LNCaP clone FGC (cell line): ENCODE data around the gene MYG1.

Experiments used
- DNase-seq: peaks from one replicate; pipeline ENCODE4 v3.0.0-alpha.2; 2011; ENCODE audit warnings: low read depth
- H3K4me3 ChIP-seq: 2 replicates; pipeline ENCODE4 v1.5.1; 2011; ENCODE audit warnings: mild to moderate bottlenecking, low read depth, low read length, control low read depth
- CTCF ChIP-seq: IDR thresholded peaks from 2 replicates; pipeline ENCODE4 v1.5.1; 2012; ENCODE audit warnings: mild to moderate bottlenecking; ENCODE audit not compliant: control insufficient read depth, insufficient read depth; ENCODE audit errors: extremely low read depth

MYG1 gene

GRCh38 chr12:53258541-53259539 is 40.7 kb upstream of the MYG1 start:
- no peak for TF ChIP-seq CTCF
- H3K4me3 ChIP-seq: no peak overlapping the region
- no peak for DNase-seq

- no peak overlapping the region for H3K4me3 ChIP-seq
- no peak for TF ChIP-seq CTCF
- DNase-seq: no peak
These were observed 39.6 kb upstream of the MYG1 start for GRCh38 chr12:53259891-53260290.

GRCh38 chr12:53265783-53266182 is 33.7 kb upstream of the MYG1 start:
- DNase-seq: no peak
- TF ChIP-seq CTCF: no peak
- no peak overlapping the region for H3K4me3 ChIP-seq

GRCh38 chr12:53267306-53267998 is 32.0 kb upstream of the MYG1 start:
- H3K4me3 ChIP-seq: peak overlapping the region; percentile 69
- TF ChIP-seq CTCF: no peak
- DNase-seq: no peak

GRCh38 chr12:53267999-53268629 is 31.4 kb upstream of the MYG1 start, which contains the start of gene ESPL1:
ESPL1 (plus strand) TSS chr12:53268299; CDS start chr12:53268767, 468 bp downstream.
- DNase-seq: no peak
- no peak for TF ChIP-seq CTCF
- H3K4me3 ChIP-seq: peak within 1 kb of the TSS; percentile 69

- no peak for DNase-seq
- no peak for TF ChIP-seq CTCF
- H3K4me3 ChIP-seq: peak overlapping the region; percentile 69
These were observed 30.6 kb upstream of the MYG1 start for GRCh38 chr12:53268630-53269562.
